DND-41 (cell line): ENCODE measurements around the gene ATG13.

Experiments
- ATAC-seq: fragments of 200-7000 bp; cut with Tn5 transposase; 3 replicates; pipeline ENCODE4 v1.9.1; 2021; ENCODE audit warnings: low read depth; ENCODE audit not compliant: insufficient read depth
- DNase-seq: peaks from one replicate; pipeline ENCODE4 v3.0.0-alpha.2; 2020
- H2AFZ ChIP-seq: 2 replicates; pipeline ENCODE4 v1.6.0; 2012; ENCODE audit warnings: low read depth, low read length
- H3K27ac ChIP-seq: 2 replicates; pipeline ENCODE4 v1.5.1; 2012; ENCODE audit warnings: low read length, inconsistent platforms
- H3K27me3 ChIP-seq: fragments of 200-600 bp; sonication (generic); 2 replicates; pipeline ENCODE4 v1.6.0; 2012; ENCODE audit warnings: low read length, mild to moderate bottlenecking, inconsistent platforms; ENCODE audit not compliant: insufficient read depth, poor library complexity
- H3K36me3 ChIP-seq: 2 replicates; pipeline ENCODE4 v1.5.1; 2012; ENCODE audit warnings: low read length, inconsistent platforms; ENCODE audit not compliant: insufficient read depth
- H3K4me1 ChIP-seq: 2 replicates; pipeline ENCODE4 v1.5.1; 2012; ENCODE audit warnings: mild to moderate bottlenecking, low read length; ENCODE audit not compliant: insufficient read depth
- H3K4me2 ChIP-seq: 2 replicates; pipeline ENCODE4 v1.6.0; 2012; ENCODE audit warnings: mild to moderate bottlenecking, moderate library complexity, low read length, inconsistent platforms; ENCODE audit not compliant: insufficient read depth
- H3K4me3 ChIP-seq, 2 experiments: fragments of 200-600 bp in 1 of 2; shearing (Covaris generic) in 1 of 2; 2 replicates each; pipeline ENCODE4 v1.5.1; 2012 to 2016; ENCODE audit warnings: inconsistent platforms in 2 of 2, low read length in 2 of 2, mild to moderate bottlenecking in 2 of 2, low read depth in 1 of 2, moderate library complexity in 1 of 2
- H3K79me2 ChIP-seq: 2 replicates; pipeline ENCODE4 v1.6.0; 2012; ENCODE audit warnings: low read length, inconsistent platforms; ENCODE audit not compliant: insufficient read depth
- H3K9ac ChIP-seq: 2 replicates; pipeline ENCODE4 v1.6.0; 2012; ENCODE audit warnings: low read depth, mild to moderate bottlenecking, inconsistent platforms, low read length, moderate library complexity
- H3K9me3 ChIP-seq: 2 replicates; pipeline ENCODE4 v1.5.1; 2012; ENCODE audit warnings: low read length, moderate library complexity, mild to moderate bottlenecking, inconsistent platforms; ENCODE audit not compliant: insufficient read depth, severe bottlenecking
- H4K20me1 ChIP-seq: 2 replicates; pipeline ENCODE4 v1.6.0; 2012; ENCODE audit warnings: low read length; ENCODE audit not compliant: insufficient read depth
- CTCF ChIP-seq: IDR thresholded peaks from 2 replicates; pipeline ENCODE4 v1.5.1; 2012; ENCODE audit warnings: borderline replicate concordance, low read length, moderate library complexity, mild to moderate bottlenecking; ENCODE audit not compliant: poor library complexity, severe bottlenecking; ENCODE audit errors: extremely low read depth
- EZH2 ChIP-seq: IDR thresholded peaks from 3 replicates; pipeline ENCODE4 v1.6.1; 2012; ENCODE audit warnings: borderline replicate concordance, low read depth, mild to moderate bottlenecking, moderate library complexity, low read length, inconsistent platforms; ENCODE audit not compliant: severe bottlenecking

ATG13 gene

GRCh38 chr11:46649180-46649738 lies 31.9 kb downstream of the ATG13 start:
- peaks cover 89% of the 10 kb centered on the region for H3K36me3 ChIP-seq

GRCh38 chr11:46655631-46656030 lies 38.3 kb downstream of the ATG13 start:
- no peak for ATAC-seq
- Histone ChIP-seq H3K27me3 (no peaks in the 10 kb centered on the region), H4K20me1 (no peaks in the 10 kb centered on the region), H3K36me3 (peaks cover 84% of the 10 kb centered on the region), H3K4me2 (no peak overlapping the region), H3K4me3 (no peak overlapping the region), H3K27ac (no peak overlapping the region), H3K9ac (no peak overlapping the region), H3K4me1 (no peaks in the 10 kb centered on the region), H3K79me2 (no peaks in the 10 kb centered on the region), H3K9me3 (no peaks in the 10 kb centered on the region), H2AFZ (no peak overlapping the region)
- TF ChIP-seq EZH2 (no peak), CTCF (no peak)
- no peak for DNase-seq

More at GRCh38 chr11:46649180-46649738, 31.9 kb downstream of the ATG13 start:
- Histone ChIP-seq H3K79me2 (0 out of 2 replicates have a peak, but pooled peaks cover 1% of the 10 kb centered on the region), H3K27me3 (no peaks in the 10 kb centered on the region), H2AFZ (no peak overlapping the region), H3K27ac (no peak overlapping the region), H3K9ac (no peak overlapping the region), H3K4me2 (no peak overlapping the region), H4K20me1 (peaks cover 3% of the 10 kb centered on the region; the same call in 1 of the 2 replicates), H3K4me3 (no peak overlapping the region), H3K9me3 (no peaks in the 10 kb centered on the region), H3K4me1 (no peaks in the 10 kb centered on the region)
- no peak for DNase-seq
- no peak for ATAC-seq
- TF ChIP-seq CTCF (no peak), EZH2 (no peak)

GRCh38 chr11:46657186-46657585 lies 39.8 kb downstream of the ATG13 start:
- Histone ChIP-seq H3K4me3 (no peak overlapping the region), H3K27ac (no peak overlapping the region), H3K4me1 (no peaks in the 10 kb centered on the region), H4K20me1 (no peaks in the 10 kb centered on the region), H2AFZ (no peak overlapping the region), H3K9ac (no peak overlapping the region), H3K79me2 (no peaks in the 10 kb centered on the region), H3K36me3 (peaks cover 80% of the 10 kb centered on the region), H3K4me2 (no peak overlapping the region), H3K9me3 (no peaks in the 10 kb centered on the region), H3K27me3 (no peaks in the 10 kb centered on the region)
- ATAC-seq, result no peak
- TF ChIP-seq CTCF (no peak), EZH2 (no peak)
- DNase-seq, result no peak

- H3K4me3 ChIP-seq, result no peak overlapping the region
- no peak for DNase-seq
- no peaks in the 10 kb centered on the region for H3K79me2 ChIP-seq
- no peaks in the 10 kb centered on the region for H3K4me1 ChIP-seq
- ATAC-seq, result no peak
- H3K9ac ChIP-seq, result no peak overlapping the region
- H3K27me3 ChIP-seq, result no peaks in the 10 kb centered on the region
- peaks cover 77% of the 10 kb centered on the region for H3K36me3 ChIP-seq
- TF ChIP-seq EZH2 (no peak), CTCF (no peak)
- no peaks in the 10 kb centered on the region for H4K20me1 ChIP-seq
- H3K27ac ChIP-seq, result no peak overlapping the region
- no peaks in the 10 kb centered on the region for H3K9me3 ChIP-seq
- H3K4me2 ChIP-seq, result no peak overlapping the region
- H2AFZ ChIP-seq, result no peak overlapping the region
Observed at GRCh38 chr11:46658259-46658658, 40.9 kb downstream of the ATG13 start.
